GM23338 (cell line): ENCODE measurements around the gene NPB. TPM values are rescaled to one million over a fixed set of nuclear protein-coding genes. Genes with fewer than 3 reads are reported as not detected.

Experiments
- ATAC-seq: fragments of 200-7000 bp; cut with Tn5 transposase; 3 replicates; pipeline ENCODE4 v1.9.1; 2020
- DNase-seq: peaks from one replicate; pipeline ENCODE4 v3.0.0-alpha.2; 2015; ENCODE audit warnings: low spot score
- H2AFZ ChIP-seq: fragments of 200-600 bp; sonication (generic); 2 replicates; pipeline ENCODE4 v1.8.0; 2016; ENCODE audit warnings: antibody characterized with exemption, mild to moderate bottlenecking, moderate library complexity
- H3F3A ChIP-seq: fragments of 200-600 bp; sonication (generic); replicated peaks from 2 replicates; pipeline ENCODE4 v1.8.0; 2017; ENCODE audit warnings: antibody characterized with exemption, mixed run types, low read depth
- H3K27ac ChIP-seq: fragments of 200-600 bp; sonication (generic); 2 replicates; pipeline ENCODE4 v1.6.1; 2016; ENCODE audit warnings: low read depth
- H3K27me3 ChIP-seq: fragments of 200-600 bp; sonication (generic); 2 replicates; pipeline ENCODE4 v1.8.0; 2016; ENCODE audit warnings: mild to moderate bottlenecking, mixed run types, moderate library complexity; ENCODE audit not compliant: insufficient read depth
- H3K36me3 ChIP-seq: fragments of 200-600 bp; sonication (generic); 2 replicates; pipeline ENCODE4 v1.8.0; 2016; ENCODE audit warnings: mild to moderate bottlenecking; ENCODE audit not compliant: insufficient read depth
- H3K4me1 ChIP-seq: fragments of 200-600 bp; sonication (generic); 2 replicates; pipeline ENCODE4 v1.8.0; 2016; ENCODE audit warnings: mild to moderate bottlenecking, moderate library complexity; ENCODE audit not compliant: insufficient read depth
- H3K4me2 ChIP-seq: fragments of 200-600 bp; sonication (generic); 2 replicates; pipeline ENCODE4 v1.7.1; 2017; ENCODE audit warnings: mixed run types
- H3K4me3 ChIP-seq: fragments of 200-600 bp; sonication (generic); 2 replicates; pipeline ENCODE4 v1.6.1; 2016; ENCODE audit warnings: mixed run types
- H3K79me2 ChIP-seq: fragments of 200-600 bp; sonication (generic); replicated peaks from 2 replicates; pipeline ENCODE4 v1.8.0; 2017; ENCODE audit warnings: mild to moderate bottlenecking; ENCODE audit not compliant: insufficient read depth
- H3K9me2 ChIP-seq: fragments of 200-600 bp; sonication (generic); 2 replicates; pipeline ENCODE4 v1.8.0; 2017; ENCODE audit not compliant: insufficient read depth
- H4K20me1 ChIP-seq: fragments of 200-600 bp; sonication (generic); replicated peaks from 2 replicates; pipeline ENCODE4 v1.8.0; 2017; ENCODE audit warnings: mild to moderate bottlenecking; ENCODE audit not compliant: insufficient read depth
- H3K27ac Mint-ChIP-seq: 2 replicates; pipeline ENCODE4 v1.8.0; 2020; ENCODE audit warnings: inconsistent platforms, mild to moderate bottlenecking, moderate library complexity, mixed read lengths
- H3K27me3 Mint-ChIP-seq: 3 replicates; pipeline ENCODE4 v1.8.0; 2022; ENCODE audit warnings: low read depth, mild to moderate bottlenecking, moderate library complexity, mixed read lengths, inconsistent platforms; ENCODE audit not compliant: insufficient read depth, poor library complexity
- H3K36me3 Mint-ChIP-seq: 3 replicates; pipeline ENCODE4 v1.8.0; 2021; ENCODE audit warnings: low read depth, mild to moderate bottlenecking, inconsistent platforms, moderate library complexity, mixed read lengths
- H3K4me1 Mint-ChIP-seq: 3 replicates; pipeline ENCODE4 v1.8.0; 2020; ENCODE audit warnings: mild to moderate bottlenecking, inconsistent platforms, mixed read lengths
- H3K4me3 Mint-ChIP-seq: 3 replicates; pipeline ENCODE4 v1.8.0; 2021; ENCODE audit warnings: moderate library complexity, mild to moderate bottlenecking, inconsistent platforms, mixed read lengths
- H3K9me3 Mint-ChIP-seq: 3 replicates; pipeline ENCODE4 v1.8.0; 2020; ENCODE audit warnings: moderate library complexity, mild to moderate bottlenecking, inconsistent platforms, mixed read lengths
- CTCF ChIP-seq, 2 experiments: fragments of 200-600 bp in 1 of 2; sonication (generic) in 1 of 2; conservative IDR thresholded peaks; 2 replicates each; pipeline versions ENCODE4 v1.5.1 to v1.6.1; 2016 to 2017; ENCODE audit warnings: antibody characterized with exemption in 2 of 2, low read depth in 2 of 2, mild to moderate bottlenecking in 2 of 2, moderate library complexity in 1 of 2
- ETS1 ChIP-seq: IDR thresholded peaks from 2 replicates; pipeline ENCODE4 v1.6.1; 2016; ENCODE audit warnings: antibody characterized with exemption
- EZH2 ChIP-seq: fragments of 200-600 bp; sonication (generic); IDR thresholded peaks from one replicate; pipeline ENCODE4 v1.8.0; 2017; ENCODE audit warnings: antibody characterized with exemption, mild to moderate bottlenecking, low read depth; ENCODE audit not compliant: unreplicated experiment
- EZH2phosphoT487 ChIP-seq: fragments of 200-600 bp; sonication (generic); IDR thresholded peaks from one replicate; pipeline ENCODE4 v1.8.1; 2018; ENCODE audit warnings: antibody characterized with exemption; ENCODE audit not compliant: unreplicated experiment
- JUNB ChIP-seq: IDR thresholded peaks from one replicate; pipeline ENCODE4 v1.6.1; 2016; ENCODE audit warnings: antibody characterized with exemption; ENCODE audit not compliant: unreplicated experiment
- POLR2AphosphoS5 ChIP-seq: IDR thresholded peaks from 2 replicates; pipeline ENCODE4 v1.6.1; 2016; ENCODE audit warnings: antibody characterized with exemption, low read depth
- REST ChIP-seq: IDR thresholded peaks from one replicate; pipeline ENCODE4 v1.6.1; 2018; ENCODE audit warnings: antibody characterized with exemption; ENCODE audit not compliant: unreplicated experiment
- STAT1 ChIP-seq: IDR thresholded peaks from one replicate; pipeline ENCODE4 v1.6.1; 2016; ENCODE audit warnings: antibody characterized with exemption; ENCODE audit not compliant: unreplicated experiment
- ZNF114 ChIP-seq: fragments of 250-450 bp; sonication (Bioruptor Pico); IDR thresholded peaks from 2 replicates; pipeline ENCODE4 v1.5.0; 2020; ENCODE audit warnings: mild to moderate bottlenecking, moderate library complexity
- ZNF331 ChIP-seq: fragments of 250-450 bp; sonication (Bioruptor Pico); IDR thresholded peaks from 2 replicates; pipeline ENCODE4 v1.5.0; 2020; ENCODE audit warnings: low read depth, mild to moderate bottlenecking, moderate library complexity
- polyA plus RNA-seq: library from polyadenylated mRNA; unstranded; fragments of >200 nt; fragmentation: Nextera tagmentation; extraction: Ambion mirVana; gene quantifications from 2 replicates; pipeline ENCODE4 v1.2.1, GENCODE V29; 2016
- total RNA-seq: library from RNA; depleted of rRNA; stranded (reverse); fragments of >200 nt; shearing (Covaris generic); gene quantifications from 2 replicates; pipeline ENCODE4 v1.2.3, GENCODE V29; 2014

Gene NPB
- total and polyA plus RNA-seq, 2 experiments from 2014 or later = 3.6 to 3.8 TPM

GRCh38 chr17:81888105-81888987 lies 13.7 kb upstream of the NPB start:
- H3K27ac Mint-ChIP-seq = no peak overlapping the region; the same call in 1 of the 2 replicates
- Histone ChIP-seq H3F3A (peaks cover 24% of the 10 kb centered on the region), H3K4me1 (peaks cover 8% of the 10 kb centered on the region; the same call in 1 of the 2 replicates), H3K79me2 (peaks cover 54% of the 10 kb centered on the region), H3K27ac (no peak overlapping the region), H3K27me3 (no peaks in the 10 kb centered on the region), H3K4me2 (no peak overlapping the region), H3K4me3 (no peak overlapping the region), H3K9me2 (no peaks in the 10 kb centered on the region), H3K36me3 (peaks cover 29% of the 10 kb centered on the region), H4K20me1 (peaks cover 14% of the 10 kb centered on the region; the same call in 1 of the 2 replicates), H2AFZ (no peak overlapping the region)
- peaks cover 4% of the 10 kb centered on the region; the same call in 1 of the 3 replicates for H3K4me1 Mint-ChIP-seq
- H3K4me3 Mint-ChIP-seq = peak overlapping the region; percentile 91
- DNase-seq = no peak
- TF ChIP-seq POLR2AphosphoS5 (no peak), EZH2 (no peak), REST (no peak), ZNF114 (CRISPR knock-in tag) (no peak), ETS1 (no peak), EZH2phosphoT487 (no peak), CTCF (conservative IDR thresholded peaks at IDR 0.05; ENCODE audit: low read depth in 2 of 2) (no peak), JUNB (no peak), ZNF331 (CRISPR knock-in tag) (no peak), STAT1 (no peak)
- no peaks in the 10 kb centered on the region for H3K9me3 Mint-ChIP-seq
- peaks cover 73% of the 10 kb centered on the region for H3K36me3 Mint-ChIP-seq
- H3K27me3 Mint-ChIP-seq = peaks cover 31% of the 10 kb centered on the region
- ATAC-seq = no peak
